Suppressor macrophage treated with lipopolysaccharide for 1 hour (primary cell): Measurements from ENCODE around the gene GLP2R.
A peak's percentile ranks its signal among the peaks of the same experiment; 100 is the strongest.

Experiments used
- DNase-seq, 3 donors: peaks; one replicate each; pipeline ENCODE4 v3.0.0-alpha.2; 2020 to 2022

The GLP2R gene

DNA sequence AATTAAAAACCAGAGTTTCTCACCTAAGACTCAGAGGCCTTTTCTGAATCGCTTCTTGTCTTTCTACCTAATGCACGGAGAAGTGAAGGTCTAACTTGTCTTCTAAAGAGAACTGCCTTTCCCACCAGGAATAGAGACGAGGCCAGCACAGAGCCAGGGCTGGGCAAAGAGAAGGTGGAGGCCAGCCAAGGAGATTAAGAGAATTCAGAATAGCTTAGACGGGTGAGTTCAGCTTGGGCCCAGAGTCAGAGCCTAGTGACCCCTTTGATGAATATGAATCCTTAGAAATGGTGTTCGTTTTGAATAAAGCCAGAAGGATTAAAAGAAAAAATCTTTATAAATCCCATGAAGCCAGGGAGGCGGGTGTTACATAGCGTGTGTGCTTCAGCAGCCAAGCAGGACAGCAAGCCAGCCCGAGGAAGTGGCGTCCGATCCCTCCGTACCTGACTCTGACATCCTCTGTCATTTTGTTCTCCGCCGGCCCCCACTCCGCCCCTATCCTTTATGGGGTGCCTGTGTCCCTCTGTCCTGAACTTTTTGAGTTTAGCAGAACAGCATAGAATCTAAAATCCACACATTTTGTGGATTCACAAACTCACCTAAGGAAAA, 11.3 kb upstream of the GLP2R start:
- DNase-seq: peak in 1 of 3 donors; percentile 3

GRCh38 chr17:9816472-9816871, 9.3 kb upstream of the GLP2R start:
- DNase-seq: no peak

- peak in 2 of 3 donors; percentile 5 to 10 for DNase-seq
Measured at GRCh38 chr17:9817086-9817485, 8.6 kb upstream of the GLP2R start.

GRCh38 chr17:9818760-9819159, 7.0 kb upstream of the GLP2R start:
- peak in 1 of 3 donors; percentile 8 for DNase-seq

DNA sequence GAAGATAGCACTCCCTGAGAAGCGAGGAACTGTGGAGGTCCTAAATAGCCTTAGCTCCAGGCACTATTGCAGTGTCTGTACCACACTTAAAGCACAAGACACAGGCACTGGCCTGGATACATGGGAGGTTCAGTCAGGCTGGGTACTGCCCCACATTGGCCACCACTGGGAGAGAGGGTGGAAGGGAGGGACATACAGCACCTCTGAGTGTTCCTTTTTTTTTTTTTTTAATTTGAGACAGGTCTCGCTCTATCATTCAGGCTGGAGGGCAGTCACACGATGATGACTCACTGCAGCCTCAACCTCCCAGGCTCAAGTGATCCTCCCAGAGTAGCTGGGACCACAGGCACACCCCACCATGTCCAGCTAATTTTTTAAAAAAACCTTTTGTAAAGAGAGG, 5.3 kb upstream of the GLP2R start:
- DNase-seq: no peak

DNA sequence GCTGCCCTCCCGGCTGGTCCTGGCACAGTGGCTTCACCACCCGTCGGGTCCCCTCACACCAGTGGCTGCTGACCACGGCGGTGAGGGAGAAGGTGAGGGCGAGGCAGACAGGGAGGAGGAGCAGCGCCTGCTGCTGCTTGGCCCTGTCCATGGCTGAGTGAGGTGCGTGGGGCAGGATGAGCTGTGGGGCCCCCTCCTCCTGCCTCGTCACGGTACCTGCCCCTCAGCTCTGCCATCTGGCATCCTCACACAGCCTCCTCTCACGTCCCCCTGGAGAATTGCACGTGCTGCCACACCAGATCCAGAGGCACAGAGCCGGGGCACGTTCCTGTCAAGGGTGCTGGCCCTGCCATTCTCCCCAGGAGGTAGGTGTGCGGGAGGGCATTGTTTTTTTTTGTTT, 3.8 kb upstream of the GLP2R start, which contains the start of gene GSG1L2:
Gene GSG1L2 (minus strand): TSS at position 159 of the 400 bp plus-strand sequence. CDS start 8 bp downstream, at position 151.
- DNase-seq: no peak

DNA sequence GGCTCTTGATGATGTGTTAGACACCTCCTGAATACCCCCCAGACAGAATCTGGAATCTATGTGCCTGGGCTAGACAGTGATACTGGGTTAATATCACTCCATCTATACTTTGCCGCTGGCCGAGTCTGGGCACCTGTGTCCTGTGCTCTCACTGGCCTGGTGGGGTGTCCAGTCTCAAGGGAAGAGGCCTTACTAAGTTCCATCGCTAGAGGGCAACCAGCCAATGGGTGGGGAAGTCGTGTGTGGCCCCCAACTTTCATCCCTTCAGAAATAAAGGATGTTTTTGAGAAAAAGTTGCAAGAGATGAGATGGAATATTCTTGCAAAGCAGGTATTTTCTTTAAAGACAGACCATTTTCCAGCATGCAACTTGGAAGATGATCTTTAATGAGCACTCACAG, 1.6 kb upstream of the GLP2R start:
- DNase-seq: no peak

GRCh38 chr17:9824797-9825338, 856 bp upstream of the GLP2R start:
- no peak for DNase-seq

- DNase-seq: peak in 1 of 3 donors; percentile 11
Measured at GRCh38 chr17:9828296-9829295, 2.9 kb downstream of the GLP2R start.

GRCh38 chr17:9829343-9829742, 3.6 kb downstream of the GLP2R start:
- no peak for DNase-seq

DNA sequence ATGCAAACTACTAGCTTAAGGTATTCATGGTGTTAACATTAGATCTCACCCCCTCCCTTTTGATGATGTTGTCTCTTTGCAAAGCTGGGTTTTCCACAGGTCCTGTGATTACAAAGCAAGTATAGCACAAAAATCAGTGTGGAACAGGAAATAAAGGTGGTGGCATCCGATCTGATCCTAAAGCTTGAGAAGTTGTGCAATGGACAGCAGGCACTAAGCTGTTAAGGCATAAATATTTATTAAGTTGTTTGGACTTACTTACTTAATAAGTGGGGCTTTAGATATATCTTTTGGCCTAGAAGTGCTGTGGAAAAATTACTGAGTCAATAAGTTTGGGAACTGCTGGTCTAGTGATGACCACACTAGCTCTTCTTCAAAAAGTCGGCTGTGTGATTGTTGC, 5.0 kb downstream of the GLP2R start:
- DNase-seq: no peak

DNA sequence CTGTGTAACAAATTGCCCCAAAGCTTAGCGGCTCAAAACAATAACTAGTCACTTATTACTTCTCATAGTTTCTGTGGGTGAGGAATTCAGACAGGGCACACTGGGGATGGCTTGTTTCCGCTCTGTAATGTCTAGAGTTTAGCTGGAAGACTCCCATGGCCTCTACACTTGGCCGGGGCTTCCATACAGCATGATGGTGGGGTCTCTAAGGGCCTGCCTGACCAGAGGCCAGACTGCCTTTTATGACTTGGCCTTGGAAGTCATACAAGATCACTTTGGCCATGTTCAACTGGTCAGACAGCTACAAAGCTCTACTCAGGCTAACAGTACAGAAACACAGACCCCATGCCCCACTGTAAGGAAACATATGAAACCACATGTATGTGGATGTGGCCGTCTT, 8.2 kb downstream of the GLP2R start:
- DNase-seq: no peak

- peak in 1 of 3 donors; percentile 10 for DNase-seq
Measured at GRCh38 chr17:9837551-9838471, 12.1 kb downstream of the GLP2R start.

DNA sequence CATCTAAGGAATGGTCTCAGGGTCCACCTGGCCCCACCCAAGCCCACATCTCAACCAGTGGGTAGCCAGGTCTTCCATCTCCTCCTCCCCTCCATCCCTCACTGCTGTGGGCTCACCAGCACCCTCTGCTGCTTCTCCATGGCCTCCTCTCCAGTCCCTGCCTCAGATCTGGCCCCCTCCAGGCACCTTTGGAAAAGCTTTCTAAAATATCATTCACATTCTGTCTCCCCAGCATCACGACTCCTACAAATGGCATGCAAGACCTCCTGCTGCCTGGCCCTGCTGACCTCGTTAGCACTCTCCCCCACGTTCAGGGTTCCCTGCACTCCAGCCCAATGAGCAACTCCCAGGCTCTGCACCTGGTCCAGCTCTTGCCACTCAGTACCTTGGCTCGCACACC, 13.7 kb downstream of the GLP2R start:
- DNase-seq: no peak

- DNase-seq: no peak
Measured at GRCh38 chr17:9842057-9842758, 16.5 kb downstream of the GLP2R start.

- DNase-seq: no peak
Measured at GRCh38 chr17:9843152-9844010, 17.7 kb downstream of the GLP2R start.

- DNase-seq: no peak
Measured at GRCh38 chr17:9844153-9844552, 18.4 kb downstream of the GLP2R start.

DNA sequence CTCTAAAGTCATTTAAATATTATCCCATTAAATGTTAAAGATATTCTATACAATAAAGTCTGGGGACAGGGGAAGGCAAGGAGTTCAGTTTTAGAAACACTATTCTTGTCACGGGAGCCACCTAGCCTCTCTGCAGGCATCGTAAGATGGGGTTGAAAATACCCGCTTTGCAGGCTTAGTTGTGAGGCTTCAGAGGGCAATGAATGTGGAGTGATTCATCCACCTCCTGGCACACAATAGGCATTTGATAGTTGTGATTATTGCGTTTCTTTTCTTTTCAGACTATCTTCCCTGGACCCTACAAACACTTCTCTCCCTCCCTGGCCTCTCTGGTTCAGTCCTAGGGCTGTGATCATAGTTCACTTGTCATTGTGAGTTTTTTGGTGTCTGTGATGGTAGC, 19.6 kb downstream of the GLP2R start:
- DNase-seq: no peak

DNA sequence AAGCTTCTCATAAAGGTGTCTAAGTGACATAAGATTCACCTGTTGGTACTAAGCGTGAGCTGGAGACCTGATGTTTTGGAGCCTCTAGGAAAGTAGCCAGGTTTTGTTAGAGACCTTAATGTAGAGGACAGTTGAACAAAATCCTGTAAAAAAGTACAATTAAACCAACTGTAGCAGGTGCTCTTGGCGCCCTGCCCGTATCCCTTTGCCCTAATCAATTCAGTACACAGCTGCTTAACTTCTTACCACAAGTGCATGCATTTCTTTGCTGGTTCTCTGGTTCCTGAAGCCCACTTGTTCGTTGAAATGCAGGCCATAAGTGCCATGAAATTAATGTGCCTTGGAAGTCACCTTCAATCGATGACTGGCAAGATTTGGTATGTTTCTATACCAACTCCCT, 24.4 kb downstream of the GLP2R start:
- no peak for DNase-seq

- DNase-seq: no peak
Measured at GRCh38 chr17:9854255-9854654, 28.5 kb downstream of the GLP2R start.

DNA sequence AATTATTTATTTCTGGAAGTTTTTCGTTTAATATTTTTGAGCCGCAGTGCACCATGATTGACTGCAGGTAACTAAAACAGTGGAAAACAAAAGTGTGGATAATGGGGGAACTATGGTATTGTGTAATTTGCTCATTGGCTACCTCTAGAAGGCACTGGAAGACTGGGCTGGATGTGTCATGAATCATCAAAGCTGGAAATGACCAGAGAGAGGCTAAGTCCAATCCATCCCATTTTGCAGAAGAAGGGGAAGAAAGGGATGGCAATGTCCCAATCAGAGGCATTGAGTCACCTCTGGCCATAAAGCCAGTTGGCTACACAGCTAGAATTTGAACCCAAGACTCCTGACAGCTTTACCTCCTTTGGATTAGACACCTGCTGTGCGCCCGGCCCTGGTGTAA, 29.3 kb downstream of the GLP2R start:
- peak; percentile 30 to 55 (median 53) for DNase-seq
